Loucy (cell line): Measurements from ENCODE around the gene UTRN.

Experiments used
- H2AFZ ChIP-seq: fragments of 200-600 bp; sonication (generic); 2 replicates; pipeline ENCODE4 v1.6.0; 2016; ENCODE audit warnings: antibody characterized with exemption, mild to moderate bottlenecking, low read length, moderate library complexity
- H3F3A ChIP-seq: fragments of 200-600 bp; 2 replicates; pipeline ENCODE4 v1.6.0; 2016; ENCODE audit warnings: antibody characterized with exemption, low read depth, mild to moderate bottlenecking
- H3K27me3 ChIP-seq: fragments of 200-600 bp; sonication (generic); 2 replicates; pipeline ENCODE4 v1.6.1; 2014; ENCODE audit warnings: low read length, mild to moderate bottlenecking; ENCODE audit not compliant: insufficient read depth, poor library complexity, severe bottlenecking
- H3K36me3 ChIP-seq: fragments of 200-600 bp; sonication (generic); 2 replicates; pipeline ENCODE4 v1.6.1; 2016; ENCODE audit warnings: low read length; ENCODE audit not compliant: insufficient read depth
- H3K4me1 ChIP-seq: fragments of 200-600 bp; sonication (generic); 2 replicates; pipeline ENCODE4 v1.5.1; 2014; ENCODE audit warnings: low read length, mild to moderate bottlenecking; ENCODE audit not compliant: insufficient read depth, poor library complexity, severe bottlenecking
- H3K4me2 ChIP-seq: fragments of 200-600 bp; sonication (generic); 2 replicates; pipeline ENCODE4 v1.6.0; 2014; ENCODE audit warnings: antibody characterized with exemption, low read length, low read depth, mild to moderate bottlenecking; ENCODE audit not compliant: poor library complexity, severe bottlenecking
- H3K4me3 ChIP-seq: fragments of 200-600 bp; sonication (generic); 2 replicates; pipeline ENCODE4 v1.5.1; 2014; ENCODE audit warnings: low read length, mild to moderate bottlenecking, mixed read lengths; ENCODE audit not compliant: poor library complexity, severe bottlenecking
- H3K79me2 ChIP-seq: fragments of 200-600 bp; sonication (generic); 2 replicates; pipeline ENCODE4 v1.6.1; 2014; ENCODE audit warnings: low read length; ENCODE audit not compliant: insufficient read depth
- H3K9ac ChIP-seq: fragments of 200-600 bp; sonication (generic); 2 replicates; pipeline ENCODE4 v1.6.0; 2014; ENCODE audit warnings: mild to moderate bottlenecking, low read depth, low read length, moderate library complexity; ENCODE audit not compliant: poor library complexity, severe bottlenecking
- H3K9me2 ChIP-seq: fragments of 200-600 bp; sonication (generic); replicated peaks from 2 replicates; pipeline ENCODE4 v1.6.1; 2016; ENCODE audit warnings: low read depth, low read length, mixed read lengths
- H3K9me3 ChIP-seq: fragments of 200-600 bp; sonication (generic); 2 replicates; pipeline ENCODE4 v1.6.1; 2014; ENCODE audit warnings: mild to moderate bottlenecking, antibody characterized with exemption, low read length, low read depth; ENCODE audit not compliant: insufficient read depth
- H4K20me1 ChIP-seq: fragments of 200-600 bp; sonication (generic); 2 replicates; pipeline ENCODE4 v1.6.0; 2014; ENCODE audit warnings: antibody characterized with exemption, low read length, mild to moderate bottlenecking; ENCODE audit not compliant: insufficient read depth, poor library complexity, severe bottlenecking
- CTCF ChIP-seq: fragments of 200-600 bp; sonication (generic); conservative IDR thresholded peaks from 2 replicates; pipeline ENCODE4 v1.5.1; 2014; ENCODE audit warnings: mild to moderate bottlenecking, antibody characterized with exemption, low read length
- EZH2phosphoT487 ChIP-seq: fragments of 200-600 bp; IDR thresholded peaks from 2 replicates; pipeline ENCODE4 v1.6.1; 2018; ENCODE audit warnings: antibody characterized with exemption, mild to moderate bottlenecking, moderate library complexity, borderline replicate concordance

UTRN gene

DNA sequence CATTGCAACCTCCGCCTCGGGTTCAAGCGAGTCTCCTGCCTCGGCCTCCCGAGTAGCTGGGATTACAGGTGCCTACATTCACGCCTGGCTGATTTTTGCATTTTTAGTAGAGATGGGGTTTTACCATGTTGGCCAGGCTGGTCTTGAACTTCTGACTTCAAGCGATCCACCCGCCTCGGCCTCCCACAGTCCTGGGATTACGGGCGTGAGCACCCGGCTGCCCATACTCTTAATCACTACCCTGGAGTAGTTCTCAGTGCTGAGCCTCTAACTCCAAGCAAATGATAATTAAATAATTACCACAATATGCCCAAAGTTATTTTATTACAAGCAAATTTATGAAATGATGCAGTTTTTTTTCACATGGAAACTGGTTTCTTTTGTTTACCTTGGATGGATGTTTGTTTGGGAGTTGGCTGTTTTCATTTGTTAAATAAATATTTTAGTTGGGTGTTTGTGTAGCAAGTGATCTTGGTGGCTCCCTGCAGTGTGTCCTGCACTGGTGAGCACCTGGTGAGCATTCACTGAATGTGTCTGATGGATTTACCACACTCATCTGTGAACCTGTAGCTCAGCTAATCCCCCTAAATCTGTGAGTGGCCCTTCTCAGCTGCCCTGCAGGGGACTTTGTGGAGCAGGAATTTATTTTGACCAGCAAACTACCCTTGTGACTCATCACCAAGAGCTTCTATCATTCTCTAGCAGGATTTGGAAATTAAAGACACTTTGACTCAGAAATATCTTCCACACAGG lies 36.9 kb downstream of the UTRN start:
- no peak overlapping the region for H3K4me2 ChIP-seq
- H3K4me1 ChIP-seq: peaks cover 7% of the 10 kb centered on the region
- H3F3A ChIP-seq: no peaks in the 10 kb centered on the region
- H3K9me3 ChIP-seq: no peaks in the 10 kb centered on the region
- no peak overlapping the region for H2AFZ ChIP-seq
- H3K36me3 ChIP-seq: no peaks in the 10 kb centered on the region
- no peak for TF ChIP-seq EZH2phosphoT487
- peaks cover 14% of the 10 kb centered on the region; the same call in 1 of the 2 replicates for H3K79me2 ChIP-seq
- H3K9me2 ChIP-seq: no peaks in the 10 kb centered on the region
- no peaks in the 10 kb centered on the region for H3K27me3 ChIP-seq
- H3K4me3 ChIP-seq: no peak overlapping the region
- H4K20me1 ChIP-seq: no peaks in the 10 kb centered on the region
- H3K9ac ChIP-seq: no peak overlapping the region

DNA sequence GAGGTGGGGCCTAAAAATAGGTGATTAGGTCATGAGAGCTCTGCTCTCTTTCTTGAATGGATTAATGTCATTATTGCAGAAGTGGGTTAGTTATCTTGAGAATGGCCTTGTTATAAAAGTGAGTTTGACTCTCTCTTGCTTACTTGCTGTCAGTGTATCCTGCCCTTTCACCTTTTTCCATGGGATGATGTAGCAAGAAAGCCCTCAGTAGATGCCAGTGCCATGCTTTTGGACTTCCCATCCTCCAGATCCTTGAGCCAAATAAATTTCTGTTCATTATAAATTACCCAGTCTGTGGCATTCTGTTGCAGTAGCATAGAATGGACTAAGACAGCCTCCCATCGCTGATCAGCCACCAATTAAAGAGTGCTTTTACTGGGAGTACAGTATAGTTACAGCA lies 40.1 kb downstream of the UTRN start:
- Histone ChIP-seq H3K9me3 (no peaks in the 10 kb centered on the region), H3K4me1 (peaks cover 7% of the 10 kb centered on the region), H2AFZ (no peak overlapping the region), H4K20me1 (no peaks in the 10 kb centered on the region), H3K4me3 (no peak overlapping the region), H3K9ac (no peak overlapping the region), H3K4me2 (no peak overlapping the region), H3F3A (no peaks in the 10 kb centered on the region), H3K36me3 (no peaks in the 10 kb centered on the region), H3K9me2 (no peaks in the 10 kb centered on the region), H3K79me2 (peaks cover 19% of the 10 kb centered on the region; the same call in 1 of the 2 replicates), H3K27me3 (no peaks in the 10 kb centered on the region)
- TF ChIP-seq EZH2phosphoT487: no peak
- TF ChIP-seq CTCF: no peak

- H3K4me3 ChIP-seq: no peak overlapping the region
- H3K4me1 ChIP-seq: no peaks in the 10 kb centered on the region
- no peaks in the 10 kb centered on the region for H3K36me3 ChIP-seq
- no peak overlapping the region for H3K4me2 ChIP-seq
- no peaks in the 10 kb centered on the region for H3K9me3 ChIP-seq
- no peak overlapping the region for H3K9ac ChIP-seq
- H4K20me1 ChIP-seq: no peaks in the 10 kb centered on the region
- no peaks in the 10 kb centered on the region for H3F3A ChIP-seq
- no peak overlapping the region for H2AFZ ChIP-seq
- H3K79me2 ChIP-seq: peaks cover 23% of the 10 kb centered on the region; the same call in 1 of the 2 replicates
- H3K27me3 ChIP-seq: no peaks in the 10 kb centered on the region
- TF ChIP-seq CTCF (no peak), EZH2phosphoT487 (no peak)
- H3K9me2 ChIP-seq: no peaks in the 10 kb centered on the region
Observed at GRCh38 chr6:144326393-144326792, 41.3 kb downstream of the UTRN start.

GRCh38 chr6:144327081-144327480 lies 41.9 kb downstream of the UTRN start:
- no peaks in the 10 kb centered on the region for H4K20me1 ChIP-seq
- H3K9me3 ChIP-seq: no peaks in the 10 kb centered on the region
- H3K9me2 ChIP-seq: no peaks in the 10 kb centered on the region
- no peak overlapping the region for H3K9ac ChIP-seq
- no peaks in the 10 kb centered on the region for H3K4me1 ChIP-seq
- no peak overlapping the region for H2AFZ ChIP-seq
- no peaks in the 10 kb centered on the region for H3K27me3 ChIP-seq
- no peak overlapping the region for H3K4me2 ChIP-seq
- no peaks in the 10 kb centered on the region for H3K36me3 ChIP-seq
- peaks cover 24% of the 10 kb centered on the region; the same call in 1 of the 2 replicates for H3K79me2 ChIP-seq
- H3F3A ChIP-seq: no peaks in the 10 kb centered on the region
- no peak overlapping the region for H3K4me3 ChIP-seq
- TF ChIP-seq EZH2phosphoT487 (no peak), CTCF (no peak)
